ENCODE measurements around the gene ASB2. TPM values are rescaled to one million over a fixed set of nuclear protein-coding genes. Genes with fewer than 3 reads are reported as not detected.

ASB2 gene
- total RNA-seq, 2 donors from 2014 or later = 43.3 to 45.6 TPM

DNA sequence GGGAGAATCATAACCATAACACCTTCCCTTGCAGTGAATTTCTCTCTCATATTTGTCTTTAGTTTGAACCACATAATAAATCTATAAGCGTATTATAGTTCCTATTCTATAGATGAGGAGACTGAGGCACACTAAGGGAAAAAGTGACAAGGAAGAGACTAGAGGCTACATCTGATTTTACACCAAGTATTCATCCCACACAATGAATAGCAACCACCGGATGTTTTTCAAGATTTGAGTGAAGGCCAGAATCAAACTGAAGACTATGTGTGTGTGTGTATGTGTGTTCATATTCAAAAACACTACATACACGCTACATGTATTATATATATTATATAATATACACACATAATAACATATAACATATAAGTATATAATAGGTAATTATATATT, 4.7 kb downstream of the ASB2 start:
- Mint-ChIP-seq H3K27me3 (ENCODE audit: low read depth) (no peaks in the 10 kb centered on the region), H3K27ac (peak overlapping the region; percentile 85), H3K36me3 (ENCODE audit: insufficient read depth in 2 of 2) (peaks cover 4 to 18% of the 10 kb centered on the region in 2 donors), H3K4me1 (ENCODE audit: low read depth) (peaks cover 90% of the 10 kb centered on the region), H3K9me3 (peaks cover 1 to 3% of the 10 kb centered on the region in 2 donors), H3K4me3 (peak overlapping the region; percentile 86)
- DNase-seq (no peak), ATAC-seq (replicated peaks in 1 of 2) (peak; percentile 32 to 38)

DNA sequence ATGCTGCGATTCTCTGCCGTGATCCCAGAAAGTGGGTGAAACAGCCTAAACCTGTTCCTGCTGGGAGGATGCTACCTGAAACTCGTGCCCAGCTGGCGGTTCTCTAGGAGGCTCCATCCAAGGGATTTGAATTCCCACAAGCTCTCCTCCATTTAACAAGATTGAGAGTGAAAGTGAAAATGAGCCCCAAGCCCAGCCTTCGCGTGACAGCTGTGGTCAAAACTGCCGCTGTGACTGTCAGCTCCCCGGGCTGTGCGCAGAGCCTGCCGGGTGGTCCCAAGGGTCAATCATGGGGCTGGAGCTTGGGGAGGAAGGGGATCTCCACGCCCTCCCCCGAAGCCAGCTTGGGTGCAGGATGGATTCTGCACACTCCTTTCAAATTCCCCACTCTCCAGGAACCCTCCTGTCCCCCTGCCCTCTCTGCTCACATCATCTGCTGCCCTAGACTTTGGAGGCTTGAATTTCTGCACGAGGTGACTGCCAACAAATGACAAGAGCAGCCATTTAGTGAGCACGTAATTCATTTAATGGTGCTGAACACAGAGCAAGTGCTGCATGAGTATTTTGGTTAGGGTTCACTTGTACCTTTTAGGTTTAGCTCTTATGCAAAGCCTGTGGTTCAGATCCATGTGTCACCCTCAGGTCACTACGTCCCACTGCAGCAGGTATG, 5.3 kb downstream of the ASB2 start:
- H3K36me3 Mint-ChIP-seq (ENCODE audit: insufficient read depth in 2 of 2) = peaks cover 4 to 16% of the 10 kb centered on the region in 2 donors
- peak overlapping the region; percentile 85 for H3K27ac Mint-ChIP-seq
- no peaks in the 10 kb centered on the region for H3K27me3 Mint-ChIP-seq (ENCODE audit: low read depth)
- peaks cover 90% of the 10 kb centered on the region for H3K4me1 Mint-ChIP-seq (ENCODE audit: low read depth)
- peak overlapping the region; percentile 86 for H3K4me3 Mint-ChIP-seq
- ATAC-seq (replicated peaks in 1 of 2) = peak; percentile 68 to 76
- peak; percentile 78 to 84 for DNase-seq
- peaks cover 1 to 2% of the 10 kb centered on the region in 2 donors for H3K9me3 Mint-ChIP-seq

DNA sequence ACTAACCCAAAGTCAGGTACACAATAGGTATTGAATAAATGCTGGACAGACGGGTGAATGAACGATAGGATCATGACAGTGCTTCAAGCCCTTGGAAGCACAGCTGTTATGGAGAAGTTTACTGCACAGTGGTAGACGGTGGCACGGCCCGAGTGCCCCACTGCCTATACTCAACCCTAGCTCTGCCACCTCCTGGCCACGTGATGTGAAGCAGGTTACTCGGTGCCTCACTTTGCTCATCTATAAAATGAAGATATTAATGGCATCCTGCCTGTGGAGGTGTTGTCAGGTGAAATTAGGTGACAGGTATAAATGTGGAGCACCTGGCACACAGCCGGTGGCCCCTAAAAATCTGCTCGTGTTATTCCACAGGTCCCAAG, 5.8 kb downstream of the ASB2 start:
- Mint-ChIP-seq H3K27ac (peak overlapping the region; percentile 85), H3K4me1 (ENCODE audit: low read depth) (peaks cover 90% of the 10 kb centered on the region), H3K36me3 (ENCODE audit: insufficient read depth in 2 of 2) (peaks cover 1 to 11% of the 10 kb centered on the region in 2 donors), H3K27me3 (ENCODE audit: low read depth) (no peaks in the 10 kb centered on the region), H3K9me3 (no peaks in the 10 kb centered on the region), H3K4me3 (peak overlapping the region; percentile 86)
- ATAC-seq (replicated peaks in 1 of 2) = peak; percentile 63 to 64
- peak; percentile 76 for DNase-seq

DNA sequence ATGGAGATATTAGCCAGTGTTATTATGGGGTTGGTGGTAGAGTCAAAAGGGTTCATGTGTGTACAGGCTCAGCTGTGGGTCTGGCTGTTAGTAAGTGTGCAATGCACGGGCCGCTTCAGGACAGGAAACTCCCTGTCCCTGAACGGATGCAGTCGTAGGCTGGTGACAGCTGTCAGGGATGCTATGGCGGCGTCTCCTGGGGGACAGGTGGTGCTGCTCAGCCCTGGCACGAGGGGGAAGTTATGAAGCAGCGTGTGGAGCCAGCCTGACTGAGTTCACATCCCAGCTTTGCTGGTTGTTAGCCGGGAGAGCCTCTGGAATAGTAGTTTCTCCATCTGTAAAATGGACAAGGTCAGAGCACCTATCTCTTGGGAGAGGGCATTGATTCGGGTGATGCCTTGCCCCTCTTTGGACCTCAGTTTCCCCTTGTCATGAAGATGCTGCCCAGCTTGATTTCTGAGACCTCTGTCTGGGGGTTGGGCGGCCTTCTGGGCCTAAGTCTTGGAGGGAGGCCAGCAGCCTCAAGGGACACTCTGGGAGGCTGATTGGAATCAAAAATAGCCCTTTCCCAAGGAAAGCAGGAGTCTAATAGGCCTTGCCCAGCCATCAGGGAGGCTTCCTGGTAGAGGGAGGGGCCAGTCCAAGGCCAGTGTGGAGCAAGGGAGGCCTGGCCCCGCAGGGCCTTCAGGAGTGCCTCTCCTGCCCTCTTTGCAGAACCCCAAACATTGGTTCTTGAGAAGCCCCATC, 7.1 kb downstream of the ASB2 start:
- Mint-ChIP-seq H3K4me3 (peak overlapping the region in 1 of 2 donors; percentile 36), H3K4me1 (ENCODE audit: low read depth) (peaks cover 90% of the 10 kb centered on the region)

DNA sequence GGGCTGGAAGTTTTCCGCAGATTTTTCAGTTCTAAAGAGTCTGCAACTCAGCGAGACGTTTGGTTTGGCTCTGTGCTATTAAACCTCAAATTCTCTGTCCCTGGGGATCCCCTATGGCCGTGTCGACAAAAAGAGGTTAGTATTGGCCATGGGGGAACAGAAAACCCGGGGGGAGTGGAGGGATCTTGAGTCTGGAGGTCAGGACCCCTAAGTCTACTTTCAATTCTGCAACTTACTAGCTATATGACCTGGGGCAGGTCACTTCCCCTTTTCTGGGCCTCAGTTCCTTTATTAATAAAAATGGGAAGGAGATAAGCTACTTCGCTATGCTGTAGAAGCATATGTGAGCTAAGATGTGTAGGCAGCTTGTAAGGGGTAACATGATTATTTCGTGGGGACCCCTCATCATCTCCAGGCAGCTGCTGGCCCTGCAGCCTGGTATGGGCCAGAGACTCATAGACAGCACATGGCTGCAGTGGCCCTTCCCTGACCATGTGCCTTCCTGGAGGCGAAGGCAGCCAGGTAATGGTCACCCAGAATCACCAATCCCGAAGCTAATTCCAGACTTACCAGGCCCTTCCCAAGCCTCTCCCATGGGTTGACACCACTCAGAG, 8.6 kb downstream of the ASB2 start:
- Mint-ChIP-seq H3K27me3 (ENCODE audit: low read depth) (no peaks in the 10 kb centered on the region), H3K36me3 (ENCODE audit: insufficient read depth in 2 of 2) (peaks cover 8 to 11% of the 10 kb centered on the region in 2 donors), H3K27ac (no peak overlapping the region), H3K4me1 (ENCODE audit: low read depth) (peaks cover 90% of the 10 kb centered on the region), H3K4me3 (no peak overlapping the region), H3K9me3 (peaks cover 6% of the 10 kb centered on the region in 2 donors)
- no peak for DNase-seq
- ATAC-seq (replicated peaks in 1 of 2) = no peak

More for the DNA sequence above, 7.1 kb downstream of the ASB2 start:
- ATAC-seq (replicated peaks in 1 of 2) = no peak
- Mint-ChIP-seq H3K27me3 (ENCODE audit: low read depth) (no peaks in the 10 kb centered on the region), H3K36me3 (ENCODE audit: insufficient read depth in 2 of 2) (peaks cover 8 to 16% of the 10 kb centered on the region in 2 donors), H3K9me3 (peaks cover 6% of the 10 kb centered on the region in 2 donors), H3K27ac (no peak overlapping the region)
- no peak for DNase-seq

DNA sequence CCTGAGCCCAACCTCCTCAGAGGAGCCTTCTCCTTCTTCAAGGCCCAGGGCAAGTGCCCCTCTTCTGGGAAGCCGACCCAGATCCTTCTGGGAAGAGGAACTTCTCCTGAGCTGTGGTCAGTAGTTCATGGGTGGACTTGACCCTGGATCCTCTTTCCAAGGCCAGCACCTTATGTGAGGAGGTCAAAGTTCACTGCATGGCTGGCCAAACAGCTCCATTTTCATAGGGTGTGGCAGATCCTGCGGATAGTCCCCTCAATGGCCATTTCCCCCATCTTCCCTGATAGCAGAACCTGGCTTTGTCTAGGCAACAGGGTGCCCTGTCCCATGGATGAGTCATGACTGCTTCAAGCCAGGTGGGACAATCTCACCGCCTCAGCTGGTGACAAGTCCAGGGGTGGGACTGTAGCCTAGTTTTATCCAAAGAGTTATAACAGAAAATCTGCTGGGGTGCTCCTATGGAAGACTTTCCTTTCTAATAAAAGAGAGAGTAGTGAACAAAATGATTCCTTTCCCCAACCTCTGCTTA, 10.4 kb downstream of the ASB2 start:
- ATAC-seq (replicated peaks in 1 of 2) = no peak
- H3K27ac Mint-ChIP-seq = no peak overlapping the region

DNA sequence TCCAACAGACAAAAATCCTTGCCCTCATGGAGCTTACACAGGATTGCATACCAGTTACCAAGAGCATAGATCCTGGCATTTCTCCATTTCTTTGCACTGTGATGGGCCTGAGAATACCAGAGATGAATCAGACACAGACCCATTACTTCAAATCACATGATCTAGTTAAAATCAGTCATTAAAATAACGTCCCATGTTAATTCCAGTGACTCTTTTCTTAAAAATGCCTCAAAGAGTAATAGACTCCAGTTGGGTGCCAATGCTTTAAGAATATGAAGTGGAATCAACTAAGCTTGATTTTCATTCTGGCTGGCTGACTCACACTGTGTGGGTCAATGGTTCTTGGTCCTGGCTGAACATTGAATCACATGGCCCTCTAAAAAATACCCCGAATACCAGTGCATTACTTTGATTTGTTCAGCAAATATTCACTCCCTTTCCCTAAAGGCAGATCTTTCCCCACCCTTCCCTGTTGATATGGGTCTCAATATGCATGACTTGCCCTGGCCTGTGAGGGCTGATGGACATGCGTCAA, 11.0 kb downstream of the ASB2 start:
- Mint-ChIP-seq H3K4me1 (ENCODE audit: low read depth) (peaks cover 90% of the 10 kb centered on the region), H3K27ac (peak overlapping the region; percentile 15), H3K27me3 (ENCODE audit: low read depth) (no peaks in the 10 kb centered on the region), H3K9me3 (peaks cover 6% of the 10 kb centered on the region in 2 donors), H3K36me3 (ENCODE audit: insufficient read depth in 2 of 2) (peaks cover 10 to 16% of the 10 kb centered on the region in 2 donors), H3K4me3 (peak overlapping the region in 1 of 2 donors; percentile 75)
- ATAC-seq (replicated peaks in 1 of 2) = no peak
- no peak for DNase-seq

More for the DNA sequence above, 10.4 kb downstream of the ASB2 start:
- no peak for DNase-seq
- Mint-ChIP-seq H3K27me3 (ENCODE audit: low read depth) (no peaks in the 10 kb centered on the region), H3K9me3 (peaks cover 6% of the 10 kb centered on the region in 2 donors), H3K4me1 (ENCODE audit: low read depth) (peaks cover 90% of the 10 kb centered on the region), H3K36me3 (ENCODE audit: insufficient read depth in 2 of 2) (peaks cover 10 to 16% of the 10 kb centered on the region in 2 donors), H3K4me3 (no peak overlapping the region)

DNA sequence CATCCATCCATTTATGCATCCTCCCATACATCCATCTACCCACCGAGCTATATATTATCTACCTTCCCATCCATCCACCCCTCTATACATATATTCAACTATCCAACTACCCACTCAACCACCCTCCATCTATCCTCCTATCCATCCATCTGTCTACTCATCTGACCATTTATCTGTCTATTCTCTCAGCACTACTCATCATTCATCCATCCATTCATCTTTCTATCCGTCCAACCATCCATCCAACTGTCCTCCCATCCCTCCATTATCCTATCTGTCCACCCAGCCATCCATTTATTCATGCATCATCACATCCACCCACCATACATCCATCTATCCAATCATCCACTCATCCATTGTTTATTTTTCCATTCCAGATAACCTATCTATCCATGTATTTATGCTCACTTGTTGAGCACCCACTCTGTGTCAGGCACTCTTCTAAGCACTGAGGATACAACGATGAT, 11.5 kb downstream of the ASB2 start:
- H3K27me3 Mint-ChIP-seq (ENCODE audit: low read depth) = no peaks in the 10 kb centered on the region
- H3K4me1 Mint-ChIP-seq (ENCODE audit: low read depth) = peaks cover 90% of the 10 kb centered on the region
- peaks cover 6% of the 10 kb centered on the region in 2 donors for H3K9me3 Mint-ChIP-seq
- H3K4me3 Mint-ChIP-seq = peak overlapping the region; percentile 1 to 75
- peaks cover 10 to 16% of the 10 kb centered on the region in 2 donors for H3K36me3 Mint-ChIP-seq (ENCODE audit: insufficient read depth in 2 of 2)
- DNase-seq (no peak), ATAC-seq (replicated peaks in 1 of 2) (no peak)
- H3K27ac Mint-ChIP-seq = peak overlapping the region; percentile 15

DNA sequence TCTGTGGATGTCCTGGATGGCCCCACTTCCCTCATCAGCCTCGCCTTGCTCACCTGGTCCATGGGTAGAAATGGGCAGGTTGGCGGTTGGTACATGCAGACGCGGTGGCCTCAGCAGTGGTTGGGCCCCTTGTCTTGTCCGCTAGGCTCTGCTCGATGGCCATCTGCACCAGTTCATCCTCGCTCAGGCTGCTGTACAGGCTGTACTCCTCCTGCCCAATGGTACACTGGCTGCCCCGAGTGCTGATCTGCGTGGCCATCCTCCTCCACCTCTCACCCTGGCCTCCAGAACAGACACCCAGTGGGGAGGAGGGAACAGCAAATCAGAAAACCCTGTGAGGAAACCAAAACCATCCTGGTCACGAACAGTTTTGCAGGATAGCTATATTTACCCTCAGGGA, 12.1 kb downstream of the ASB2 start:
- H3K36me3 Mint-ChIP-seq (ENCODE audit: insufficient read depth in 2 of 2) = peaks cover 10 to 16% of the 10 kb centered on the region in 2 donors
- H3K9me3 Mint-ChIP-seq = peaks cover 6% of the 10 kb centered on the region in 2 donors
- H3K4me3 Mint-ChIP-seq = peak overlapping the region; percentile 1 to 75
- peaks cover 90% of the 10 kb centered on the region for H3K4me1 Mint-ChIP-seq (ENCODE audit: low read depth)
- ATAC-seq (replicated peaks in 1 of 2) (no peak), DNase-seq (no peak)
- H3K27me3 Mint-ChIP-seq (ENCODE audit: low read depth) = no peaks in the 10 kb centered on the region
- H3K27ac Mint-ChIP-seq = no peak overlapping the region

DNA sequence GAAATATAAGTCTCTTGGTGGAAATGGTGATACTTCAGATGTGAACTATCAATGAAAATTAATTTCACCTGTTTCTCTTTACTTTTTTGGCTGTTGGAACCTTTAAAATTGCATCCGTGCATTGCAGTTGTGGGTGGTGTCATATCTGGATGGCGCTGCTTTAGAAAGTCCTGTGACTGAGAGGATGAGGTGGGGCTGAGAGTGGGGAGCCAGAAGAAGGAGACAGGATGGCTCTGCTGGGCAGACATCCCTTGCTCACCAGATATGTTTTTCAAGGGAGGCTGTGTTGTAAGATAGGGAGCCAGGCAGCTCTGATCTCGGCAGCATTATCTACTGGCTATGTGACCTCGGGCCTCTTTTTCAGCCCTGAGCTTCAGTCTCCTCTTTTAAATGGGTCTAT, 12.7 kb downstream of the ASB2 start:
- DNase-seq (no peak), ATAC-seq (replicated peaks in 1 of 2) (no peak)
- Mint-ChIP-seq H3K4me1 (ENCODE audit: low read depth) (peaks cover 90% of the 10 kb centered on the region), H3K4me3 (peak overlapping the region; percentile 74 to 75), H3K27me3 (ENCODE audit: low read depth) (no peaks in the 10 kb centered on the region), H3K36me3 (ENCODE audit: insufficient read depth in 2 of 2) (peaks cover 10 to 18% of the 10 kb centered on the region in 2 donors), H3K27ac (peak overlapping the region; percentile 85), H3K9me3 (peaks cover 6% of the 10 kb centered on the region in 2 donors)

DNA sequence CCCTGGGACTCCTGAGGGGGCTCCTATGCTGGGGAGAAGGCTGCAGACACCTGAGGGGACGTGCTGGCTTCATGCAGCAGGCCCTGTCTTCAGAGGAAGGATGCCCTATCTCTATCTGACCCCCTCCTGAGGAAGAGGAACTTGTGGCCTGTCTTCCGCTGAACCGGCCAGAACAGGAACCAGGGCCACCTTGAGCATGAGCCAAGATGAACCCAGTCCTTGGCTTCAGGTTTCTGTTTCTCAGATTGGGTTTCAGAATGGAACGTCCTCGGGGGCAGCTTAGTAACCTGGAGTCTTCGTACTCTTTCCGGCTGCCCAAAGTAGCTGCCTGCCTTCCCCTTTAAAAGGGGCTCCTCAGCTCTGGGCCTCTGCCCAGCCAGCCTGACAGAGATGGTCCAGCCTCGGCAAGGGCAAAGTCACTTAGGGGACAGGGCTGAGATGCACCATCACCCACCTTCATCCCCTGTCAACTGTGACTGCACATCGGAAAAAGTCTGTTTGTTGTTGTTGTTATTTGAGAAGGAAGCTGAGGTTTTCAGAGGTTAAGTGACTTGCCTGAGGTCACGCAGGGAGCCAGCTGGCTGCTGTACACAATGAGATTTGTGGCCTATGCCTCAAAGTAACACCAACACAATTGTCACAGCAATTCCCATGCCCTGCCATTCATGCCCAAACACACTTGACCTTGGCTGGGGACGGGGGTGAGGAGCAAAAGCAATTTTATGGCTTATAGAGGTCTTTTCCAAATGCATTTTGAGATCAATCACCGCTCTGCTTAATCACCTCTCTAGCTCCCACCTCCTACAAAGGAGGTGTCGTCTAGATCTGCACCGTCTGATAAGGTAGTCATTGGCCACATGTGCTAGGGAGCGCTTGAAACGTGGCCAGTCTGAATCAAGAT, 13.4 kb downstream of the ASB2 start:
- H3K9me3 Mint-ChIP-seq = peaks cover 6% of the 10 kb centered on the region in 2 donors
- H3K4me1 Mint-ChIP-seq (ENCODE audit: low read depth) = peaks cover 95% of the 10 kb centered on the region
- H3K27me3 Mint-ChIP-seq (ENCODE audit: low read depth) = no peaks in the 10 kb centered on the region
- ATAC-seq (replicated peaks in 1 of 2) (peak; percentile 31 to 32), DNase-seq (peak; percentile 67 to 72)
- H3K36me3 Mint-ChIP-seq (ENCODE audit: insufficient read depth in 2 of 2) = peaks cover 10 to 18% of the 10 kb centered on the region in 2 donors
- H3K27ac Mint-ChIP-seq = peak overlapping the region; percentile 85
- peak overlapping the region; percentile 74 to 75 for H3K4me3 Mint-ChIP-seq

DNA sequence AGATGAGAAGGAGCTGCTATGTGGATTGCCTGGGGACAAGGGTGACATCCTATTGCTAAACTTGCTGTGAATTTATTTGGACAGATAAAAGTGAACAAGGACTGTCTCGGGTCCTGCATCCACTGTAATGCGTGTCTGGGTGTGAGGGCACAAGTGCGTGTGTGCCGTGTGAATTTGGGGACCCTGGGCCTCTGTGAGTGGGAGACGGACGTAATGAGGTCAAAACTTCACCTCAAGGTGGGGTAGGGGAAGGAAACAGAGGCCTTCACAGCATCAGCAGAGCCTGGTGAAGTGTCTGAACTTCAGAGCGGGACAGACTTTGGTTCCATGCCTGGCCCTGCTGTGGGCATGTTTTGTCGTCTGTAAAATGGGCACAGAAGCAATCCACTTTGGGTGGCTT, 14.8 kb downstream of the ASB2 start:
- H3K27me3 Mint-ChIP-seq (ENCODE audit: low read depth) = no peaks in the 10 kb centered on the region
- peaks cover 100% of the 10 kb centered on the region for H3K4me1 Mint-ChIP-seq (ENCODE audit: low read depth)
- ATAC-seq (replicated peaks in 1 of 2) (no peak), DNase-seq (no peak)
- peaks cover 6% of the 10 kb centered on the region in 2 donors for H3K9me3 Mint-ChIP-seq
- peak overlapping the region; percentile 66 to 72 for H3K4me3 Mint-ChIP-seq
- H3K27ac Mint-ChIP-seq = peak overlapping the region; percentile 58
- peaks cover 9 to 14% of the 10 kb centered on the region in 2 donors for H3K36me3 Mint-ChIP-seq (ENCODE audit: insufficient read depth in 2 of 2)

Measured in activated T-cell treated with anti-CD3 and anti-CD28 coated beads, Interleukin-2, amount 50 U/mL, for 72 hours (primary cell).